ENCODE measurements around the gene KRT85. TPM values are rescaled to one million over a fixed set of nuclear protein-coding genes. Genes with fewer than 3 reads are reported as not detected.
A peak's percentile ranks its signal among the peaks of the same experiment; 100 is the strongest.

KRT85 gene
- total and polyA plus RNA-seq, 5 donors from 2014 or later = not detected

DNA sequence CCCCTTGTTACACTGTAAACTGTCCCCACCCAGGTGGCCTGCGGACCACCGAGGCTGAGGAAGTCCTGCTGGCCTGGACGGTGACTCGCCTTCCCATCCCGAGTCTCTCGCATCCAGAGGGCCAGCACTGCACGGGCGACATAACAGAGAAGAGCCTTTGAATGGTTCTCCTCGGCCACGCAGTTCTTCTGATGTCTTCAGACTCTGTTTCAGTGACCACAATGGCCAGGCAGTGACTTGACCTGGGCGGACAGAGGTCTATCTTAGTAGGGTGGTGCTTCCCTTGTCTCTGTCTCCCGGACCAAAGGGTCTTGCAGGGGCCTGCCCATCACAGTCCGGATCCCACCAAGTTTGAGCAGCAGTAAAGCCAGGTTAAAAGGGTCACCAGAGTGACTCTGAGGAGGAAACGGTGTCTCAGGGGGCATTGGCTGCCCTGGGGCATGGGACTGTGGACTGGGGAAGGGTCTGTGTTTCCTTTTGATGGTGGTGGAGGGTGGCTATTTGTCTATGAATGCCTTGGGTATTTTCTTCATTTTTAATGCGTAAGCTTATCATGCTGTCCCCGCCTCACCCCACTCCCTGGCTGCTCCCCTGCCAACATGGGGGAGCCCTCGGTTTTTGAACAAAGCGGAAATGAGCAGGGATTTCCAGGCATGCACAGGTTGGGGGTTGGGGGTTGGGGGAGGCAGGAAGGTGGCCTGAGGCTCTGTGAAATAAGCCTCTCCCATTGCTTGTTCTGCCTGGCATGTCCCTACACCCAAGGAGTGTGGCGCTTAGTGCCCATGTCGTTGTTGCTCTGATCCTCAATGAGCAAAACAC is 10.3 kb downstream of the KRT85 start:
- H3K9me3 ChIP-seq (ENCODE audit: control insufficient read depth in 2 of 2, low read length in 2 of 2) = no peaks in the 10 kb centered on the region
- H3K4me3 Mint-ChIP-seq = no peak overlapping the region
- H3K27ac ChIP-seq (ENCODE audit: insufficient read depth, low read length, poor library complexity, severe bottlenecking) = no peak overlapping the region
- H3K4me1 Mint-ChIP-seq = peaks cover 8 to 27% (median 17%) of the 10 kb centered on the region in 4 donors
- ATAC-seq (ENCODE audit: low read depth in 2 of 2) (no peak), DNase-seq (no peak)
- no peaks in the 10 kb centered on the region for H3K27me3 Mint-ChIP-seq
- no peak overlapping the region for H3K4me3 ChIP-seq (ENCODE audit: low read depth, low read length)
- no peaks in the 10 kb centered on the region for H3K36me3 ChIP-seq (ENCODE audit: control insufficient read depth, insufficient read depth, low read length)
- no peaks in the 10 kb centered on the region for H3K27me3 ChIP-seq (ENCODE audit: control insufficient read depth, insufficient read depth, low read length)
- H3K36me3 Mint-ChIP-seq = no peaks in the 10 kb centered on the region
- H3K27ac Mint-ChIP-seq = no peak overlapping the region
- H3K4me1 ChIP-seq (ENCODE audit: control insufficient read depth, insufficient read depth, low read length, poor library complexity, severe bottlenecking) = peaks cover 19% of the 10 kb centered on the region
- peaks cover 0 to 1% (median 0%) of the 10 kb centered on the region in 7 donors for H3K9me3 Mint-ChIP-seq

DNA sequence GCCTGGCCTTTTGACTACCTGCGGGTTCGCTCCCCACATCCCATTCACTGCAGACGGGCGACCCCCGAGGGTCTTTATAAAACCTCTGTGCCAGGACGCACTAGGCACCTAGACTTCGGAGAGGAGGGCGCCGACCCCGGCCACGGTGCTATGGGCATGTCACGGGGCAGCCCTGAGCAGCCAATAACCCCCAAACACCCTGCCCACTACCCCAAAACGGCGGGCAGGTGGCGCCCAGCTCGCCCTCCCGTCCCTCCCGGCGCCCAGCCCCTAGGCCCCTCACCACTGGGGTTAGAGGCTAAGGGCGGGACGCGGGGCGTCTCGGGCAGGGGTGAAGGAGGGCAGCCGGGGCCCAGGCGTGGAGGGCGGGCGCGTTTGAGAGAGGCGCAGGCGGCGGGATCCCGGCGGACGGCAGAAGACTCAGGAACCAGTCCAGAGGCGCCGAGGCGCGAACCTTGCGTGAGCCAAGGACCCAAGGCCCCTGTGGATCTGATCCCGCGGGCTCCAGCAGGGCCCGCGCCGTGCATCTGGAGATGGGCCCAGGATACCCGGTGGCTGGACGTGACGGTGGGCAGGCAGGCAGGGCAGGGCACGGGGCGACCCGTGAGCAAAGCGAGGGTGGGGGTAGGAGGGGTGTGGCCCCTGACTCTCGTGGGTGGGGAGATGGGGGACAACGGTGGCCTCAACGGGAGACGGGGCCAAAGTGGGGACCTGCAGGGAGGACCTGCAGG is 11.1 kb downstream of the KRT85 start:
- ATAC-seq (ENCODE audit: low read depth in 2 of 2) (no peak), DNase-seq (no peak)
- Mint-ChIP-seq H3K27me3 (no peaks in the 10 kb centered on the region), H3K4me1 (peaks cover 11 to 31% (median 20%) of the 10 kb centered on the region in 4 donors), H3K36me3 (no peaks in the 10 kb centered on the region), H3K27ac (no peak overlapping the region), H3K9me3 (peaks cover 0 to 1% (median 0%) of the 10 kb centered on the region in 7 donors), H3K4me3 (no peak overlapping the region)
- no peak overlapping the region for H3K4me3 ChIP-seq (ENCODE audit: low read depth, low read length)
- H3K4me1 ChIP-seq (ENCODE audit: control insufficient read depth, insufficient read depth, low read length, poor library complexity, severe bottlenecking) = peaks cover 26% of the 10 kb centered on the region
- H3K9me3 ChIP-seq (ENCODE audit: control insufficient read depth in 2 of 2, low read length in 2 of 2) = no peaks in the 10 kb centered on the region
- H3K36me3 ChIP-seq (ENCODE audit: control insufficient read depth, insufficient read depth, low read length) = no peaks in the 10 kb centered on the region
- H3K27ac ChIP-seq (ENCODE audit: insufficient read depth, low read length, poor library complexity, severe bottlenecking) = no peak overlapping the region
- no peaks in the 10 kb centered on the region for H3K27me3 ChIP-seq (ENCODE audit: control insufficient read depth, insufficient read depth, low read length)

DNA sequence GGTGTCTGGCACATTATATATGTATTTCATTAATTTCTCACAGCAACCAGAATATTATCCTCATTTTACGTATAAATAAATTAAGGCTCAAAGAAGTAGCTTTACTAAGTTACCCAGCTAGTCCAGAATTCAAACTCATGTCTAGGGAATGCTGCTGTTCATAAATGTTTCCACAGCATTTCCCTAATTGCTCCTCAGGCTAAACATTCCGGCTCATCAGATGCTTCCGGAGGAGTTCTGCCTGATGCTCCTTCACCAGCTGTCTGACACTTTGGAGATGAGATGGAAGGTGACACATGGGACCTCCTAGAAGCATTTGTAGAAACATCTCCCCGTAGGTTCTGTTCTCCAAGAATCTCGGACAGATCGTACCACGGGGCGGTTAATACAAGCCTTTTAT is 12.1 kb downstream of the KRT85 start:
- H3K27ac ChIP-seq (ENCODE audit: insufficient read depth, low read length, poor library complexity, severe bottlenecking) = no peak overlapping the region
- Mint-ChIP-seq H3K27me3 (no peaks in the 10 kb centered on the region), H3K9me3 (peaks cover 0 to 1% (median 0%) of the 10 kb centered on the region in 7 donors), H3K4me1 (peaks cover 11 to 37% (median 20%) of the 10 kb centered on the region in 4 donors), H3K36me3 (no peaks in the 10 kb centered on the region), H3K27ac (no peak overlapping the region), H3K4me3 (no peak overlapping the region)
- no peaks in the 10 kb centered on the region for H3K36me3 ChIP-seq (ENCODE audit: control insufficient read depth, insufficient read depth, low read length)
- DNase-seq = no peak
- peaks cover 31% of the 10 kb centered on the region for H3K4me1 ChIP-seq (ENCODE audit: control insufficient read depth, insufficient read depth, low read length, poor library complexity, severe bottlenecking)
- ATAC-seq (ENCODE audit: low read depth in 2 of 2) = no peak
- H3K4me3 ChIP-seq (ENCODE audit: low read depth, low read length) = no peak overlapping the region
- H3K9me3 ChIP-seq (ENCODE audit: control insufficient read depth in 2 of 2, low read length in 2 of 2) = no peaks in the 10 kb centered on the region
- no peaks in the 10 kb centered on the region for H3K27me3 ChIP-seq (ENCODE audit: control insufficient read depth, insufficient read depth, low read length)

- Mint-ChIP-seq H3K36me3 (no peaks in the 10 kb centered on the region), H3K9me3 (peaks cover 0 to 1% (median 0%) of the 10 kb centered on the region in 7 donors), H3K4me3 (no peak overlapping the region), H3K4me1 (peaks cover 9 to 35% (median 23%) of the 10 kb centered on the region in 4 donors), H3K27me3 (no peaks in the 10 kb centered on the region), H3K27ac (no peak overlapping the region)
- H3K27me3 ChIP-seq (ENCODE audit: control insufficient read depth, insufficient read depth, low read length) = no peaks in the 10 kb centered on the region
- no peak overlapping the region for H3K27ac ChIP-seq (ENCODE audit: insufficient read depth, low read length, poor library complexity, severe bottlenecking)
- H3K36me3 ChIP-seq (ENCODE audit: control insufficient read depth, insufficient read depth, low read length) = no peaks in the 10 kb centered on the region
- ATAC-seq (ENCODE audit: low read depth in 2 of 2) = no peak
- H3K9me3 ChIP-seq (ENCODE audit: control insufficient read depth in 2 of 2, low read length in 2 of 2) = no peaks in the 10 kb centered on the region
- no peak for DNase-seq
- H3K4me1 ChIP-seq (ENCODE audit: control insufficient read depth, insufficient read depth, low read length, poor library complexity, severe bottlenecking) = peaks cover 34% of the 10 kb centered on the region
- no peak overlapping the region for H3K4me3 ChIP-seq (ENCODE audit: low read depth, low read length)
Observed at GRCh38 chr12:52354200-52354599, 13.1 kb downstream of the KRT85 start.

GRCh38 chr12:52353766-52354165 is 13.5 kb downstream of the KRT85 start:
- Histone ChIP-seq H3K36me3 (ENCODE audit: control insufficient read depth, insufficient read depth, low read length) (no peaks in the 10 kb centered on the region), H3K9me3 (ENCODE audit: control insufficient read depth in 2 of 2, low read length in 2 of 2) (no peaks in the 10 kb centered on the region), H3K4me1 (ENCODE audit: control insufficient read depth, insufficient read depth, low read length, poor library complexity, severe bottlenecking) (peaks cover 29% of the 10 kb centered on the region), H3K27ac (ENCODE audit: insufficient read depth, low read length, poor library complexity, severe bottlenecking) (no peak overlapping the region), H3K27me3 (ENCODE audit: control insufficient read depth, insufficient read depth, low read length) (no peaks in the 10 kb centered on the region), H3K4me3 (ENCODE audit: low read depth, low read length) (no peak overlapping the region)
- Mint-ChIP-seq H3K27me3 (no peaks in the 10 kb centered on the region), H3K9me3 (peaks cover 0 to 1% (median 0%) of the 10 kb centered on the region in 7 donors), H3K4me1 (peaks cover 8 to 32% (median 24%) of the 10 kb centered on the region in 4 donors), H3K27ac (no peak overlapping the region), H3K4me3 (no peak overlapping the region), H3K36me3 (no peaks in the 10 kb centered on the region)
- DNase-seq (no peak), ATAC-seq (ENCODE audit: low read depth in 2 of 2) (no peak)

DNA sequence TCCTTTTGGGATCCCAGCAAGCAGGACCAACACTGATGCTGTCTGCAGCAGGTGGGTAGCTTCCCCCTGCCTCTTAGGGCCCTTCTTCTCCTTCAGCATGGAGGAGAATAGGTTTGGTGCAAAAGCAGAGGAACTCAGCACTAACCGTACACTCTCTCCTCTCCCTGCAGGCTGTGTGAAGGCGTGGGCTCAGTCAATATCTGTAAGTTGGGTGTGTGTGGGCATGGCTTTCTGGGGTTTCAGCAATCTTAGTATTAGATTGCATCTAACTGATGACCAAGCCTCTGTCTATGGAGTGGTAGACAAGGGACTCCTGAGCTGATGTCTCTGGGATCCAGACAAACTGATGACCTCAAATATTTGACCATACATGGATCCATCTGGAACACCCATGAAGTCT is 14.3 kb downstream of the KRT85 start:
- peaks cover 25% of the 10 kb centered on the region for H3K4me1 ChIP-seq (ENCODE audit: control insufficient read depth, insufficient read depth, low read length, poor library complexity, severe bottlenecking)
- Mint-ChIP-seq H3K4me1 (peaks cover 3 to 24% (median 18%) of the 10 kb centered on the region in 4 donors), H3K4me3 (no peak overlapping the region), H3K27ac (no peak overlapping the region), H3K27me3 (no peaks in the 10 kb centered on the region), H3K36me3 (no peaks in the 10 kb centered on the region), H3K9me3 (peaks cover 0 to 1% (median 0%) of the 10 kb centered on the region in 7 donors)
- DNase-seq (no peak), ATAC-seq (ENCODE audit: low read depth in 2 of 2) (no peak)
- H3K4me3 ChIP-seq (ENCODE audit: low read depth, low read length) = no peak overlapping the region
- H3K36me3 ChIP-seq (ENCODE audit: control insufficient read depth, insufficient read depth, low read length) = no peaks in the 10 kb centered on the region
- no peak overlapping the region for H3K27ac ChIP-seq (ENCODE audit: insufficient read depth, low read length, poor library complexity, severe bottlenecking)
- H3K27me3 ChIP-seq (ENCODE audit: control insufficient read depth, insufficient read depth, low read length) = no peaks in the 10 kb centered on the region
- no peaks in the 10 kb centered on the region for H3K9me3 ChIP-seq (ENCODE audit: control insufficient read depth in 2 of 2, low read length in 2 of 2)

DNA sequence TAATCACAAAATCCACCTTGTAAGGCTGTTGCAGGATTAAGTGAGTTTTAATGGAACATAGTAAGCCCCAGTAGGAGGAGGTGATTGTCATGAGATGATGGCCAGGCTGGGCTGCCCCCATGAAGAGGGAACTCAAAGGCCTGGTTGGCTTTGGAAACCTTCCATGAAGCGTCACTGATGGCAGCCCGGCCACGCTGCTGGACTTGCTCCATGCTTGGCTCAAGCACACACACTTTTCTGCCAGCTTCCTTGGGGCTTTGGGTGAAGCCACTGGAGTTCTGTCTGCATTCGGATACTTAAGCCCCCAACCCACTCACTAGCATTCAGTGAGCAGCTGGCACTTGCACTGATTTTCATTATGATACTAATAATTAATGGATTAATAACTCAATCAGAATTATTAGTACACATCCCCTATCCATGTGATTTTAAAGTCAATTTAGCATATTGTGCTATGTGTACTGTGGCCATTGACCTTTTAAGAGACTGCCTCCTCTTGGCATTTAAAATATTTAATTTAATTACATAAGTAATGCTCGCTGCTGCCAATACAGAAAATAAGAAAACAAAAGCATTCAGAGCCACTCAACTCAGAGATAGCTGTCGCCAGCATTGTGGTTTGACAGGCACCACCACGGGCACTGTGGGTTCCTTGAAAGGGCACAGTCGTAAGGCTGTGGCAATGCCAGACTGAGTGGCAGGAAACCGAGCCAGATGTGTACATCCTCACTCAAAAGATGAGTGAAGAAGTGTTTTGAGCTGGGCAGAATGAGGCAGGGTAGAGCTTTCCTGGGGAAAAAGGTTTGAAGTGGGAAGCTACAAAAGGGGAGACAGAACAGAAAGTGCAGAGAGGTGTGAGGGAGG is 15.9 kb downstream of the KRT85 start:
- H3K27me3 Mint-ChIP-seq = no peaks in the 10 kb centered on the region
- Histone ChIP-seq H3K4me1 (ENCODE audit: control insufficient read depth, insufficient read depth, low read length, poor library complexity, severe bottlenecking) (peaks cover 25% of the 10 kb centered on the region), H3K4me3 (ENCODE audit: low read depth, low read length) (peak overlapping the region; percentile 11), H3K9me3 (ENCODE audit: control insufficient read depth in 2 of 2, low read length in 2 of 2) (no peaks in the 10 kb centered on the region), H3K27me3 (ENCODE audit: control insufficient read depth, insufficient read depth, low read length) (no peaks in the 10 kb centered on the region), H3K27ac (ENCODE audit: insufficient read depth, low read length, poor library complexity, severe bottlenecking) (no peak overlapping the region), H3K36me3 (ENCODE audit: control insufficient read depth, insufficient read depth, low read length) (no peaks in the 10 kb centered on the region)
- no peaks in the 10 kb centered on the region for H3K36me3 Mint-ChIP-seq
- H3K27ac Mint-ChIP-seq = peak overlapping the region in 2 of 3 donors; percentile 7 to 18
- H3K4me1 Mint-ChIP-seq = peaks cover 3 to 21% (median 18%) of the 10 kb centered on the region in 4 donors
- H3K9me3 Mint-ChIP-seq = peaks cover 0 to 1% (median 0%) of the 10 kb centered on the region in 7 donors
- peak; percentile 90 to 96 for ATAC-seq (ENCODE audit: low read depth in 2 of 2)
- DNase-seq = peak in 2 of 3 donors; percentile 51 to 66
- peak overlapping the region in 3 of 4 donors; percentile 0 to 48 (median 1) for H3K4me3 Mint-ChIP-seq
